GM12864 (cell line): ENCODE results near the gene EIF5A2.

ENCODE experiments used
- DNase-seq: peaks from one replicate; pipeline ENCODE4 v3.0.0-alpha.2; 2011; ENCODE audit warnings: low read depth
- H3K4me3 ChIP-seq: 2 replicates; pipeline ENCODE4 v1.5.1; 2011; ENCODE audit warnings: mild to moderate bottlenecking, low read depth, low read length, control low read depth
- CTCF ChIP-seq: IDR thresholded peaks from 2 replicates; pipeline ENCODE4 v1.5.1; 2011; ENCODE audit warnings: low read depth, mild to moderate bottlenecking, moderate library complexity, low read length, control low read depth, inconsistent platforms; ENCODE audit errors: missing control alignments

The EIF5A2 gene

GRCh38 chr3:170869645-170870593, 38.5 kb downstream of the EIF5A2 start, which contains the start of gene RPL22L1:
RPL22L1 (minus strand) TSS chr3:170870195; CDS start chr3:170870167, 28 bp downstream.
- peak; percentile 92 for DNase-seq
- H3K4me3 ChIP-seq: peak within 1 kb of the TSS; percentile 87
- TF ChIP-seq CTCF: peak; percentile 6

- peak overlapping the region; percentile 87 for H3K4me3 ChIP-seq
- TF ChIP-seq CTCF: no peak
- no peak for DNase-seq
Measured at GRCh38 chr3:170869239-170869590, 39.2 kb downstream of the EIF5A2 start.

- no peak for DNase-seq
- no peak for TF ChIP-seq CTCF
- peak overlapping the region; percentile 87 for H3K4me3 ChIP-seq
Measured at GRCh38 chr3:170868577-170869238, 39.7 kb downstream of the EIF5A2 start.

- no peak for TF ChIP-seq CTCF
- peak overlapping the region; percentile 87 for H3K4me3 ChIP-seq
- no peak for DNase-seq
Measured at GRCh38 chr3:170867143-170867937, 41.1 kb downstream of the EIF5A2 start.

GRCh38 chr3:170866499-170866898, 41.9 kb downstream of the EIF5A2 start:
- H3K4me3 ChIP-seq: no peak overlapping the region
- no peak for TF ChIP-seq CTCF
- DNase-seq: no peak

GRCh38 chr3:170865209-170866094, 43.0 kb downstream of the EIF5A2 start:
- no peak overlapping the region for H3K4me3 ChIP-seq
- no peak for TF ChIP-seq CTCF
- DNase-seq: no peak
